Endothelial cell of umbilical vein (primary cell): ENCODE measurements around the gene AKAP8L.

Source experiments
- MAX ChIP-seq: IDR thresholded peaks from 2 replicates; pipeline ENCODE4 v1.6.1; 2011; ENCODE audit not compliant: insufficient read depth, insufficient read length
- POLR2A ChIP-seq: IDR thresholded peaks from 2 replicates; pipeline ENCODE4 v1.6.1; 2012; ENCODE audit warnings: low read depth, mild to moderate bottlenecking, control low read depth, low read length
- POLR2AphosphoS5 ChIP-seq: IDR thresholded peaks from 2 replicates; pipeline ENCODE4 v1.6.1; 2012; ENCODE audit warnings: low read depth, mild to moderate bottlenecking, control low read depth, low read length, moderate library complexity; ENCODE audit not compliant: insufficient read depth

- no peak for TF ChIP-seq POLR2A
- no peak for TF ChIP-seq MAX
- no peak for TF ChIP-seq POLR2AphosphoS5
These were observed 14.0 kb downstream of the AKAP8L start for GRCh38 chr19:15404780-15405211.
